Measurements from ENCODE around the gene IFT172.

IFT172 gene

GRCh38 chr2:27507293-27507692 is 17.8 kb upstream of the IFT172 start:
- DNase-seq, result no peak
- ATAC-seq (ENCODE audit: insufficient read depth, low read depth), result no peak
- Histone ChIP-seq H3K4me3 (ENCODE audit: low read depth in 1 of 2, low read length in 2 of 2) (no peak overlapping the region), H4K20me1 (ENCODE audit: insufficient read depth, low read length) (no peaks in the 10 kb centered on the region), H2AFZ (ENCODE audit: low read depth, low read length) (no peak overlapping the region), H3K9ac (ENCODE audit: low read depth, low read length) (no peak overlapping the region), H3K36me3 (ENCODE audit: insufficient read depth, low read length) (no peaks in the 10 kb centered on the region), H3K4me2 (ENCODE audit: insufficient read depth, low read length) (no peak overlapping the region), H3K4me1 (ENCODE audit: insufficient read depth, low read length) (no peaks in the 10 kb centered on the region), H3K27ac (ENCODE audit: low read length) (no peak overlapping the region), H3K79me2 (ENCODE audit: insufficient read depth, low read length) (no peaks in the 10 kb centered on the region), H3K9me3 (ENCODE audit: insufficient read depth, low read length, severe bottlenecking) (no peaks in the 10 kb centered on the region), H3K27me3 (ENCODE audit: insufficient read depth, low read length, poor library complexity) (peaks cover 3% of the 10 kb centered on the region)
- no peak for TF ChIP-seq EZH2 (IDR thresholded peaks at IDR 0.05; ENCODE audit: borderline replicate concordance, low read depth, low read length, severe bottlenecking)
- TF ChIP-seq CTCF (IDR thresholded peaks at IDR 0.05; ENCODE audit: borderline replicate concordance, extremely low read depth, low read length, poor library complexity, severe bottlenecking), result no peak

- no peaks in the 10 kb centered on the region for H3K79me2 ChIP-seq (ENCODE audit: insufficient read depth, low read length)
- no peak for DNase-seq
- no peak overlapping the region for H3K9ac ChIP-seq (ENCODE audit: low read depth, low read length)
- no peak overlapping the region for H3K4me3 ChIP-seq (ENCODE audit: low read depth in 1 of 2, low read length in 2 of 2)
- no peaks in the 10 kb centered on the region for H3K9me3 ChIP-seq (ENCODE audit: insufficient read depth, low read length, severe bottlenecking)
- H3K27ac ChIP-seq (ENCODE audit: low read length), result no peak overlapping the region
- H2AFZ ChIP-seq (ENCODE audit: low read depth, low read length), result no peak overlapping the region
- no peak overlapping the region for H3K4me2 ChIP-seq (ENCODE audit: insufficient read depth, low read length)
- no peak for ATAC-seq (ENCODE audit: insufficient read depth, low read depth)
- no peaks in the 10 kb centered on the region for H3K36me3 ChIP-seq (ENCODE audit: insufficient read depth, low read length)
- H3K27me3 ChIP-seq (ENCODE audit: insufficient read depth, low read length, poor library complexity), result peaks cover 3% of the 10 kb centered on the region
- no peak for TF ChIP-seq CTCF (IDR thresholded peaks at IDR 0.05; ENCODE audit: borderline replicate concordance, extremely low read depth, low read length, poor library complexity, severe bottlenecking)
- TF ChIP-seq EZH2 (IDR thresholded peaks at IDR 0.05; ENCODE audit: borderline replicate concordance, low read depth, low read length, severe bottlenecking), result no peak
- no peaks in the 10 kb centered on the region for H3K4me1 ChIP-seq (ENCODE audit: insufficient read depth, low read length)
- no peaks in the 10 kb centered on the region for H4K20me1 ChIP-seq (ENCODE audit: insufficient read depth, low read length)
Measured at GRCh38 chr2:27506587-27506986, 17.0 kb upstream of the IFT172 start.

GRCh38 chr2:27502142-27502541 is 12.6 kb upstream of the IFT172 start:
- no peak overlapping the region for H3K9ac ChIP-seq (ENCODE audit: low read depth, low read length)
- no peaks in the 10 kb centered on the region for H3K79me2 ChIP-seq (ENCODE audit: insufficient read depth, low read length)
- H3K4me2 ChIP-seq (ENCODE audit: insufficient read depth, low read length), result no peak overlapping the region
- H4K20me1 ChIP-seq (ENCODE audit: insufficient read depth, low read length), result no peaks in the 10 kb centered on the region
- H3K36me3 ChIP-seq (ENCODE audit: insufficient read depth, low read length), result no peaks in the 10 kb centered on the region
- DNase-seq (no peak), ATAC-seq (ENCODE audit: insufficient read depth, low read depth) (no peak)
- no peaks in the 10 kb centered on the region for H3K27me3 ChIP-seq (ENCODE audit: insufficient read depth, low read length, poor library complexity)
- H3K4me3 ChIP-seq (ENCODE audit: low read depth in 1 of 2, low read length in 2 of 2), result no peak overlapping the region
- no peaks in the 10 kb centered on the region for H3K4me1 ChIP-seq (ENCODE audit: insufficient read depth, low read length)
- no peak overlapping the region for H3K27ac ChIP-seq (ENCODE audit: low read length)
- H3K9me3 ChIP-seq (ENCODE audit: insufficient read depth, low read length, severe bottlenecking), result no peaks in the 10 kb centered on the region
- no peak for TF ChIP-seq EZH2 (IDR thresholded peaks at IDR 0.05; ENCODE audit: borderline replicate concordance, low read depth, low read length, severe bottlenecking)
- H2AFZ ChIP-seq (ENCODE audit: low read depth, low read length), result no peak overlapping the region

GRCh38 chr2:27501042-27501441 is 11.5 kb upstream of the IFT172 start:
- no peaks in the 10 kb centered on the region for H3K4me1 ChIP-seq (ENCODE audit: insufficient read depth, low read length)
- H3K9ac ChIP-seq (ENCODE audit: low read depth, low read length), result no peak overlapping the region
- peaks cover 5% of the 10 kb centered on the region for H3K27me3 ChIP-seq (ENCODE audit: insufficient read depth, low read length, poor library complexity)
- H3K4me3 ChIP-seq (ENCODE audit: low read depth in 1 of 2, low read length in 2 of 2), result no peak overlapping the region
- H3K9me3 ChIP-seq (ENCODE audit: insufficient read depth, low read length, severe bottlenecking), result no peaks in the 10 kb centered on the region
- no peak overlapping the region for H3K27ac ChIP-seq (ENCODE audit: low read length)
- ATAC-seq (ENCODE audit: insufficient read depth, low read depth) (no peak), DNase-seq (no peak)
- no peak overlapping the region for H2AFZ ChIP-seq (ENCODE audit: low read depth, low read length)
- H3K4me2 ChIP-seq (ENCODE audit: insufficient read depth, low read length), result no peak overlapping the region
- H3K36me3 ChIP-seq (ENCODE audit: insufficient read depth, low read length), result no peaks in the 10 kb centered on the region
- H4K20me1 ChIP-seq (ENCODE audit: insufficient read depth, low read length), result no peaks in the 10 kb centered on the region
- no peaks in the 10 kb centered on the region for H3K79me2 ChIP-seq (ENCODE audit: insufficient read depth, low read length)
- TF ChIP-seq EZH2 (IDR thresholded peaks at IDR 0.05; ENCODE audit: borderline replicate concordance, low read depth, low read length, severe bottlenecking) (no peak), CTCF (IDR thresholded peaks at IDR 0.05; ENCODE audit: borderline replicate concordance, extremely low read depth, low read length, poor library complexity, severe bottlenecking) (no peak)

Measured in DND-41 (cell line).